Muscle layer of duodenum (tissue), 2 donors: ENCODE results near the gene SYNGAP1.
"Not testable (repeated sequence)": the region's sequence is repeated elsewhere in the genome, so short reads cannot be mapped to it uniquely, and the experiment has no call there.

Experiments used
- H3K27ac ChIP-seq: one replicate; pipeline ENCODE4 v1.7.0; 2013; ENCODE audit warnings: mild to moderate bottlenecking, low read length
- H3K27me3 ChIP-seq: one replicate; pipeline ENCODE4 v1.7.0; 2013; ENCODE audit warnings: low read depth, mild to moderate bottlenecking, control low read depth, low read length
- H3K36me3 ChIP-seq, 2 donors: one replicate each; pipeline ENCODE4 v1.7.0; 2013; ENCODE audit warnings: low read length in 2 of 2, control low read depth in 1 of 2, mild to moderate bottlenecking in 1 of 2; ENCODE audit not compliant: insufficient read depth in 2 of 2, control insufficient read depth in 1 of 2
- H3K4me1 ChIP-seq, 2 donors: one replicate each; pipeline ENCODE4 v1.7.0; 2013; ENCODE audit warnings: low read length in 2 of 2, mild to moderate bottlenecking in 2 of 2, control low read depth in 1 of 2, moderate library complexity in 1 of 2; ENCODE audit not compliant: insufficient read depth in 2 of 2, control insufficient read depth in 1 of 2
- H3K4me3 ChIP-seq, 2 donors: one replicate each; pipeline ENCODE4 v1.7.0; 2013; ENCODE audit warnings: low read length in 2 of 2, low read depth in 1 of 2, mild to moderate bottlenecking in 1 of 2
- H3K9me3 ChIP-seq, 2 donors: one replicate each; pipeline ENCODE4 v1.7.0; 2013; ENCODE audit warnings: low read length in 2 of 2, control low read depth in 1 of 2, mild to moderate bottlenecking in 1 of 2; ENCODE audit not compliant: control insufficient read depth in 1 of 2
- donor health status: healthy.

The SYNGAP1 gene

GRCh38 chr6:33390173-33390572 lies 29.7 kb upstream of the SYNGAP1 start:
- Histone ChIP-seq H3K9me3 (no peaks in the 10 kb centered on the region), H3K27ac (no peak overlapping the region), H3K4me3 (no peak overlapping the region), H3K4me1 (peaks cover 0 to 7% of the 10 kb centered on the region in 2 donors), H3K27me3 (no peaks in the 10 kb centered on the region), H3K36me3 (no peaks in the 10 kb centered on the region)

GRCh38 chr6:33390767-33391277 lies 29.0 kb upstream of the SYNGAP1 start:
- H3K27me3 ChIP-seq: no peaks in the 10 kb centered on the region
- no peaks in the 10 kb centered on the region for H3K9me3 ChIP-seq
- peak overlapping the region; percentile 5 to 30 for H3K4me3 ChIP-seq
- peak overlapping the region; percentile 83 for H3K27ac ChIP-seq
- H3K36me3 ChIP-seq: no peaks in the 10 kb centered on the region
- H3K4me1 ChIP-seq: peaks cover 0 to 7% of the 10 kb centered on the region in 2 donors

DNA sequence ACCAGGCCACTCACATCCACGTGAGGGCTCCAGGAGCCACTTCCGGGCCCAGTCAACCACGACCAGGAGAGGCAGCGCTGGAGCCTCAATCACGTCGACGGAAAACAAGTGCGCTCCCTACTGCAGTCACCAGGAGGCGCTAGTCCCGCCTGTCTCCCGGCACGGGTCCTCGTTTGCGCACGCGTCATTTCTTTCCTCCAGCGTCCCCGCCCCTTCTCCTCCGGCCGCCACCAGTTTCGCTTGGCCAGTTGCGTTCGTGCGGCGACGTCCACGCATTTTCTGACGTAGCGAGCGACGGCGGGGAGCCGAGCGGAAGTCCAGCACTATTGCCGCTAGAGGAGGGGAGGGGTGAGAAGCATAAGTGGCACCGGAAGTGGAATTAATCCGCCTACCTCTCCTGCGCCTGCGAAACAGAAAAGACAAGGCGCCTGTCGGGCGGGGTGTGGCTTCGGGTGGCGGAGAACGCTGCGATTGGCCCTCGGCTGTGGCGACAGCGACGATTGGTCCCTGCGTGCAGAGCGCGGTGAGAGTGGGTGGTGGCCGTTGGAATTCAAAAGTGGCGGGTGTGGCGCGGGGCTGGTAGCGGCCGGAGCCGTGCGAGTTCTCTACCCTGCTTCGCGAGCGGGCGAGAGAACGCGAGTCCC lies 28.5 kb upstream of the SYNGAP1 start, which contains the start of gene KIFC1:
TSS of gene KIFC1 (plus strand) at position 546 of the 644 bp plus-strand sequence. CDS start 163 bp downstream, outside the sequence.
- H3K9me3 ChIP-seq: no peaks in the 10 kb centered on the region

DNA sequence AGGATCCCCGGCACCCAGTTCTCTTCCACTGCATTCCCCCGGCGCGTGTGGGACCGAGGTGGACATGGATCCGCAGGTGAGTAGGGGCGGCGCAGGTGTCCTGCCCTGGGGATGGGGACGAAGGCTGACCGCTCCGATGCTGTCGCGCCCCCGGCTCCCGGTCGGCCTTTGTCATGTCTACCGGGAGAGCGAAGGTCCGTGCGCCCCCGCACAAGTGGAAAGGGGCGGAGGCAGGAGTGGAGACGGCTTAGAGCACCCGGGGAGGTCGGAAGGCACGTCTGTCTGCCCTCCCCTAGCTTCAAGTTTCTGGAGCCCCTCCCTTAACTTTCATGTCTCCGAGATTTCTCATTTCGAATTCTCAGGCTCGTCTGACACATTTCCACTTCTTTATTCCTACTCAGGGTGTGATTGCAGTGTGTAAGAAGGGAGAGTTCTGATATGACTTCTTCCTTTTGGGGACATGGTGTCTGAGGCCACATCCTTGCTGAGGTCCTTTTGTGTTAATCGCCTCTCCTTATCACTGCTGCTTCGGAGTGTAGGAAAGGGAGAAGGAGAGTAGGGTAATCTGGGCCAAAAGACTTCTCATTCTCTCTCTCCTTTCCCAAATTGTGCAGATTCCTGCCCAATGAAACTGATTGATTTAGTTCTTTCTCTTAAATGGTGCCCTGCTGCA lies 27.8 kb upstream of the SYNGAP1 start:
- no peaks in the 10 kb centered on the region for H3K36me3 ChIP-seq
- H3K4me3 ChIP-seq: peak overlapping the region; percentile 67 to 81
- no peaks in the 10 kb centered on the region for H3K27me3 ChIP-seq
- H3K9me3 ChIP-seq: no peaks in the 10 kb centered on the region
- H3K27ac ChIP-seq: peak overlapping the region; percentile 17
- H3K4me1 ChIP-seq: peaks cover 0 to 7% of the 10 kb centered on the region in 2 donors

More for the DNA sequence above, 28.5 kb upstream of the SYNGAP1 start, which contains the start of gene KIFC1:
- Histone ChIP-seq H3K4me3 (peak within 1 kb of the TSS; percentile 67 to 81), H3K27ac (peak within 1 kb of the TSS; percentile 83), H3K27me3 (no peaks in the 10 kb centered on the region), H3K36me3 (no peaks in the 10 kb centered on the region), H3K4me1 (peaks cover 0 to 7% of the 10 kb centered on the region in 2 donors)

DNA sequence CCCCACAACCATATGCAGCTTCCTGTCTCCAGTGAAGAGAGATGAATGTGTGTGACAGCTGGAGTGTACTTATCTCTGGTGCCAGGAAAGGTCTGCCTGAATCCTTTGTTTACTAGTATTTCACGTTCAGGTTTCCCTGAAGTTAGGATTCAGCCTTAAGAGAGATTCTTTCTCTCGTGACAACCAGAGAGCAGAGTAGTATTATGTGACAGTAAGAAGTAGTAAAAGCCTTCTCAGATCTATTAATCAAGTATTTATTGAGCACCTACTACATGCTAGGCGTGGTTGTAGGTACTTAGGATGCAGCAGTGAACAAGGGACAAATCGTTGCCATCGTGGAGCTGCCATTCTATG lies 27.3 kb upstream of the SYNGAP1 start:
- peak overlapping the region; percentile 17 for H3K27ac ChIP-seq
- H3K4me3 ChIP-seq: peak overlapping the region in 1 of 2 donors; percentile 67
- H3K4me1 ChIP-seq: peaks cover 0 to 7% of the 10 kb centered on the region in 2 donors
- H3K36me3 ChIP-seq: no peaks in the 10 kb centered on the region
- no peaks in the 10 kb centered on the region for H3K27me3 ChIP-seq
- H3K9me3 ChIP-seq: no peaks in the 10 kb centered on the region

DNA sequence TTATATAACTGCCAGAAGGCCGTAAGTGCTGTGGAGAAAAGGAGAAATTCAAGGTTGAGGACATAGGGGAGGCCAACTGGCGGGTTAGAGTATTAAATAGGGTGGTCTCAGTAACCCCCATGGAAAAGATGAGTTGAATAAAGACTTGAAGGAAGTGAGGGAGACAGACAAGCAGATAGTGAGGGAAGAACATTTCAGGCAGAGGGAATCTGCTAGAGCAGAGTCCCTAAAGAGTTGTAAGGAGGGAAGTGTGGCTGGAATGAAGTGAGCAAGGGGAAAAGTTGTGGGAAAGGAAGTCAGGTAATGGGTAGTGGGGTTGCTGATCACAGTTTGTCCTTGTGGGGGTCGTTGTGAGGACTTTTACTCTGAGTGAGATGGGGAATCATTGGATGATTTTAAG lies 26.9 kb upstream of the SYNGAP1 start:
- Histone ChIP-seq H3K4me3 (peak overlapping the region in 1 of 2 donors; percentile 67), H3K27me3 (no peaks in the 10 kb centered on the region)

GRCh38 chr6:33397541-33397940 lies 22.3 kb upstream of the SYNGAP1 start:
- Histone ChIP-seq H3K27ac (no peak overlapping the region), H3K4me3 (no peak overlapping the region), H3K36me3 (no peaks in the 10 kb centered on the region), H3K4me1 (no peaks in the 10 kb centered on the region), H3K27me3 (no peaks in the 10 kb centered on the region), H3K9me3 (no peaks in the 10 kb centered on the region)

More for the DNA sequence above, 26.9 kb upstream of the SYNGAP1 start:
- H3K36me3 ChIP-seq: no peaks in the 10 kb centered on the region
- no peak overlapping the region for H3K27ac ChIP-seq
- peaks cover 0 to 7% of the 10 kb centered on the region in 2 donors for H3K4me1 ChIP-seq
- H3K9me3 ChIP-seq: no peaks in the 10 kb centered on the region

DNA sequence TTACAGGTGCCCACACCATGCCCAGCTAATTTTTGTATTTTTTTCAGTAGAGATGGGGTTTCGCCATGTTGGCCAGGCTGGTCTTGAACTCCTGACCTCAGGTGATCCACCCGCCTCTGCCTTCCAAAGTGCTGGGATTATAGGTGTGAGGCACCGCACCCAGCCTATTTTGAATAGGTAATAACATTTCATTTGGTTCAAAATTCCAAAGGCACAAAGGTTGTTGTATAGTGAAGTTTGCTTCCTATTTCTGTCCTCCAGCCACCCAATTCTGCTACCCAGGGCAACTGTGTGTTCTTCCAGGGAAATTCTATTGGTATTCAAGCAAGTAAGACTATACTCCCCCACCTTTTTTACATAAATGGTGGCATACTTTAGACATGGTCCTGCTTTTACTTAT lies 21.3 kb upstream of the SYNGAP1 start:
- not testable (repeated sequence) for H3K27me3 ChIP-seq, H3K36me3 ChIP-seq, H3K4me1 ChIP-seq, H3K9me3 ChIP-seq, H3K4me3 ChIP-seq, H3K27ac ChIP-seq

DNA sequence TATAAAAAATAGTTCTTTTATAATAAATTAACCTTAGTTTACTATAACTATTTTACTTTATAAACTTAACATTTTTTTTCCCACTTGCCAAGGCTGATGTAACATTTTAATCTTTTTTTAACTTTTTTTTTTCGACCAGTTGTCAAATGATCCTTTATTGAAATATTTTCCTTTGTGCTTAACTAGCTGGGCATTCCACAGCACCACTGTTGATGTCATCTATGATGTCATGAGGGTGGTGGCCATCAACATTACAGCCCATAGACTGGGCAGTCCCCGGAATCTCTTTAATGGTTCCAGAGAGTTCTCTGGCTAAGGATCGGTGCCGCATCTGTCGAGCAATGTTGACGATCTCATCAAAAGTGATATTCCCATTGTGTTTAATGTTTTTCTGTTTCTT lies 20.0 kb upstream of the SYNGAP1 start:
- H3K36me3 ChIP-seq, H3K4me1 ChIP-seq, H3K27me3 ChIP-seq, H3K27ac ChIP-seq, H3K9me3 ChIP-seq, H3K4me3 ChIP-seq: not testable (repeated sequence)

DNA sequence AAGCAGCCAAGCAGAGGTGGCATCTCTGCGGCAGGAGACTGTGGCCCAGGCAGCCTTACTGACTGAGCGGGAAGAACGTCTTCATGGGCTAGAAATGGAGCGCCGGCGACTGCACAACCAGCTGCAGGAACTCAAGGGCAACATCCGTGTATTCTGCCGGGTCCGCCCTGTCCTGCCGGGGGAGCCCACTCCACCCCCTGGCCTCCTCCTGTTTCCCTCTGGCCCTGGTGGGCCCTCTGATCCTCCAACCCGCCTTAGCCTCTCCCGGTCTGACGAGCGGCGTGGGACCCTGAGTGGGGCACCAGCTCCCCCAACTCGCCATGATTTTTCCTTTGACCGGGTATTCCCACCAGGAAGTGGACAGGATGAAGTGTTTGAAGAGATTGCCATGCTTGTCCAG lies 15.0 kb upstream of the SYNGAP1 start:
- Histone ChIP-seq H3K27me3 (no peaks in the 10 kb centered on the region), H3K9me3 (no peaks in the 10 kb centered on the region), H3K4me3 (no peak overlapping the region), H3K36me3 (no peaks in the 10 kb centered on the region), H3K27ac (no peak overlapping the region), H3K4me1 (peaks cover 0 to 3% of the 10 kb centered on the region in 2 donors)

DNA sequence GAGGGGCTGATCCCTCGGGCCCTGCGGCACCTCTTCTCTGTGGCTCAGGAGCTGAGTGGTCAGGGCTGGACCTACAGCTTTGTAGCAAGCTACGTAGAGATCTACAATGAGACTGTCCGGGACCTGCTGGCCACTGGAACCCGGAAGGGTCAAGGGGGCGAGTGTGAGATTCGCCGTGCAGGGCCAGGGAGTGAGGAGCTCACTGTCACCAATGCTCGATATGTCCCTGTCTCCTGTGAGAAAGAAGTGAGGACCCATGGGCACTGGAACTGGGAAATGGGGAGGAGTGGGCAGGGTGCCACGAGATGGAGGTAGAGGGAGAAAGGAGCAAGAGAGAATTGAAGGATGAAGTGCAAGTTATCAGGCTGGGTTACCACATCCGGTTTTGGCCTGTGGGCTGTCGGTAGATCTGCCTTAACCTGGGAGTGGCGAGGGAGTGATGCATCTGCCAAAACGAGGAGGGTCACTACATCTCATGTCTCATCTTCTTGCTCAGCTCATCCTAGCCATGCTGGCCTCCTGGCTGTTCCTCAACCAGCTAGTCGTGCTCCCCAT lies 14.4 kb upstream of the SYNGAP1 start:
- H3K4me3 ChIP-seq: no peak overlapping the region
- no peaks in the 10 kb centered on the region for H3K9me3 ChIP-seq
- no peaks in the 10 kb centered on the region for H3K27me3 ChIP-seq
- peaks cover 0 to 3% of the 10 kb centered on the region in 2 donors for H3K4me1 ChIP-seq
- H3K27ac ChIP-seq: no peak overlapping the region
- no peaks in the 10 kb centered on the region for H3K36me3 ChIP-seq
